Natural killer cell (primary cell): ENCODE data around the gene WDR76. TPM values are rescaled to one million over a fixed set of nuclear protein-coding genes. Genes with fewer than 3 reads are reported as not detected.

ENCODE experiments used
- ATAC-seq, 3 donors: fragments of 150-1000 bp in 2 of 3; fragments of 200-7000 bp in 1 of 3; cut with Tn5 transposase; 1 replicate in 1 of 3; 2 replicates in 2 of 3; pipeline ENCODE4 v1.10.0; 2021; ENCODE audit warnings: mild to moderate bottlenecking in 2 of 3, moderate library complexity in 2 of 3
- DNase-seq, 2 donors: peaks; one replicate each; pipeline versions ENCODE4 v3.0.0 to v3.0.0-alpha.2; 2013 to 2021; ENCODE audit warnings: mixed read lengths in 1 of 2
- H3K27ac ChIP-seq: one replicate; pipeline ENCODE4 v1.5.1; 2013; ENCODE audit warnings: mild to moderate bottlenecking, low read length
- H3K27me3 ChIP-seq: one replicate; pipeline ENCODE4 v1.6.1; 2013; ENCODE audit warnings: low read length; ENCODE audit not compliant: control insufficient read depth, insufficient read depth
- H3K36me3 ChIP-seq: one replicate; pipeline ENCODE4 v1.6.1; 2013; ENCODE audit warnings: low read length; ENCODE audit not compliant: control insufficient read depth, insufficient read depth
- H3K4me1 ChIP-seq: one replicate; pipeline ENCODE4 v1.6.1; 2013; ENCODE audit warnings: low read length; ENCODE audit not compliant: control insufficient read depth, insufficient read depth
- H3K4me3 ChIP-seq: one replicate; pipeline ENCODE4 v1.5.1; 2013; ENCODE audit warnings: low read length
- H3K9me3 ChIP-seq: one replicate; pipeline ENCODE4 v1.6.1; 2013; ENCODE audit warnings: low read length; ENCODE audit not compliant: control insufficient read depth, insufficient read depth
- H3K27ac Mint-ChIP-seq, 2 donors: one replicate each; pipeline ENCODE4 v1.8.0; 2022; ENCODE audit warnings: mild to moderate bottlenecking in 2 of 2, mixed read lengths in 2 of 2, moderate library complexity in 1 of 2
- H3K27me3 Mint-ChIP-seq, 2 donors: one replicate each; pipeline ENCODE4 v1.8.0; 2022; ENCODE audit warnings: low read depth in 2 of 2, mixed read lengths in 2 of 2
- H3K36me3 Mint-ChIP-seq: one replicate; pipeline ENCODE4 v1.8.0; 2022; ENCODE audit warnings: mixed read lengths
- H3K4me1 Mint-ChIP-seq, 2 donors: one replicate each; pipeline ENCODE4 v1.8.0; 2022; ENCODE audit warnings: mixed read lengths in 2 of 2
- H3K4me3 Mint-ChIP-seq: one replicate; pipeline ENCODE4 v1.8.0; 2022; ENCODE audit warnings: mild to moderate bottlenecking, moderate library complexity, mixed read lengths
- H3K9me3 Mint-ChIP-seq, 2 donors: one replicate each; pipeline ENCODE4 v1.8.0; 2022; ENCODE audit warnings: mixed read lengths in 2 of 2
- CTCF ChIP-seq: fragments of 200-600 bp; IDR thresholded peaks from one replicate; pipeline ENCODE4 v1.8.0; 2022; ENCODE audit warnings: antibody characterized with exemption
- WGBS: methylation state at CpG from one replicate; pipeline ENCODE4 v1.1.7; 2013; ENCODE audit warnings: missing lambda C conversion rate; ENCODE audit not compliant: insufficient coverage; 5-methylcytosine and 5-hydroxymethylcytosine counted together
- intact Hi-C: fragments of 100-400 bp; cut with micrococcal nuclease; formaldehyde crosslinking; loops from one replicate; pipeline ENCODE4 v1.14.2; 2022
- total RNA-seq, 4 donors: library from RNA; stranded (reverse); fragments of 120-200 nt in 1 of 4; gene quantifications; one replicate each; pipeline versions ENCODE4 v1.2.3 to v1.2.4, GENCODE V29; 2013 to 2022

WDR76 gene
- total RNA-seq, 3 donors from 2014 or later (not counting 1 experiment from before 2014, with no cell fraction given), result 12.4 to 12.9 (median 12.8) TPM

DNA sequence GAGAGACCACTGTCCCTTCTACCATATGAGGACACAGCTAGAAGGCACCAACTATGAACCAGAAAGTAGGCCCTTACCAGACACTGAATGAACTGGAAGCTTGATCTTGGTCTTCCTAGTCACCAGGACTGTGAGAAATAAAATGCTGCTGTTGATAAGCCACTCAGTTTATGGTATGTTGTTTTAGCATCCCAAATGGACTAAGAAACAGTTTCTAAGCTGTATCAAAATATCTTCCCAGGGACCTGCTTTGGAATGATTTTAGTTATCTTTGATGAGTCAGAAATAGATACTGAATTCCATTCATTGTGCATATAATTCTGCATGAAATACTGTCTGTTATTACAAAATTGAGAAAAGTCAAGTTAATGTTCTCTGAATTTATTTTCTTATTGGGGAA lies 18.6 kb downstream of the WDR76 start:
- intact Hi-C loops, result no loop called here
- H3K36me3 ChIP-seq, result peaks cover 23% of the 10 kb centered on the region
- H3K27me3 Mint-ChIP-seq, result no peaks in the 10 kb centered on the region
- H3K9me3 ChIP-seq, result no peaks in the 10 kb centered on the region
- no peak overlapping the region for H3K4me3 Mint-ChIP-seq
- DNase-seq, result no peak
- no peaks in the 10 kb centered on the region for H3K9me3 Mint-ChIP-seq
- H3K4me3 ChIP-seq, result no peak overlapping the region
- no peaks in the 10 kb centered on the region for H3K4me1 ChIP-seq
- H3K36me3 Mint-ChIP-seq, result no peaks in the 10 kb centered on the region
- no peaks in the 10 kb centered on the region for H3K27me3 ChIP-seq
- H3K4me1 Mint-ChIP-seq, result no peaks in the 10 kb centered on the region
- peak overlapping the region in 1 of 2 donors; percentile 51 for H3K27ac Mint-ChIP-seq
- no peak for ATAC-seq
- no peak for TF ChIP-seq CTCF
- no peak overlapping the region for H3K27ac ChIP-seq

- H3K36me3 ChIP-seq, result peaks cover 17% of the 10 kb centered on the region
- H3K36me3 Mint-ChIP-seq, result no peaks in the 10 kb centered on the region
- ATAC-seq, result no peak
- H3K9me3 ChIP-seq, result no peaks in the 10 kb centered on the region
- no peak overlapping the region for H3K27ac ChIP-seq
- H3K4me1 Mint-ChIP-seq, result no peaks in the 10 kb centered on the region
- DNase-seq, result no peak
- H3K4me1 ChIP-seq, result no peaks in the 10 kb centered on the region
- H3K4me3 Mint-ChIP-seq, result no peak overlapping the region
- no peaks in the 10 kb centered on the region for H3K27me3 ChIP-seq
- intact Hi-C loops, result no loop called here
- H3K9me3 Mint-ChIP-seq, result no peaks in the 10 kb centered on the region
- 100% methylated on average over 2 of the region's 3 CpGs for WGBS
- no peaks in the 10 kb centered on the region for H3K27me3 Mint-ChIP-seq
- no peak overlapping the region for H3K27ac Mint-ChIP-seq
- no peak for TF ChIP-seq CTCF
- no peak overlapping the region for H3K4me3 ChIP-seq
These were observed 24.4 kb downstream of the WDR76 start for GRCh38 chr15:43851251-43851650.

- peaks cover 19% of the 10 kb centered on the region for H3K36me3 ChIP-seq
- DNase-seq (no peak), ATAC-seq (no peak)
- H3K4me1 ChIP-seq, result no peaks in the 10 kb centered on the region
- Mint-ChIP-seq H3K4me1 (no peaks in the 10 kb centered on the region), H3K27me3 (no peaks in the 10 kb centered on the region), H3K9me3 (no peaks in the 10 kb centered on the region), H3K27ac (no peak overlapping the region), H3K4me3 (no peak overlapping the region), H3K36me3 (no peaks in the 10 kb centered on the region)
- H3K27me3 ChIP-seq, result no peaks in the 10 kb centered on the region
- WGBS, result 93% methylated on average over 3 of the region's 4 CpGs
- no peak overlapping the region for H3K4me3 ChIP-seq
- no peak overlapping the region for H3K27ac ChIP-seq
- intact Hi-C loops, result no loop called here
- no peaks in the 10 kb centered on the region for H3K9me3 ChIP-seq
- no peak for TF ChIP-seq CTCF
These were observed 25.8 kb downstream of the WDR76 start for GRCh38 chr15:43852607-43853006.

DNA sequence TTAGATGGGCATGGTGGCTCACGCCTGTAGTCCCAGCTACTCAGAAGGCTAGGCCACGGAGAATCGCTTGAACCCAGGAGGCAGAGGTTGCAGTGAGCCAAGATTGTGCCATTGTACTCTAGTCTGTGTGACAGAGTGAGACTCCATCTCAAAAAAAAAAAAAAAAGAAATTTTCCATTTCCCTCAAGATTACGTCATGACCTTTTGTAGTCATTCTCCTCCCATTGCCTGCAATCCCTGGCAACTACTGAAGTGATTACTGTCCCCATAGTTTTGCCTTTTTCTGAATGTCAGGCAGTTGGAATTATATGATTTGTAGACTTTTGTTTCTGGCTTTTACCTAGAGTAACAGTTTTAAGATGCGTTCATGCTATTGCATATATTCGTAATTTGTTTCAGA lies 28.0 kb downstream of the WDR76 start:
- Mint-ChIP-seq H3K4me3 (no peak overlapping the region), H3K4me1 (no peaks in the 10 kb centered on the region), H3K27me3 (no peaks in the 10 kb centered on the region), H3K36me3 (peaks cover 11% of the 10 kb centered on the region), H3K27ac (no peak overlapping the region), H3K9me3 (no peaks in the 10 kb centered on the region)
- peaks cover 25% of the 10 kb centered on the region for H3K36me3 ChIP-seq
- TF ChIP-seq CTCF, result no peak
- ATAC-seq (no peak), DNase-seq (no peak)
- intact Hi-C loops, result no loop called here
- no peaks in the 10 kb centered on the region for H3K9me3 ChIP-seq
- H3K4me3 ChIP-seq, result no peak overlapping the region
- no peak overlapping the region for H3K27ac ChIP-seq
- no peaks in the 10 kb centered on the region for H3K4me1 ChIP-seq
- WGBS, result 97% methylated on average over 3 of the region's 6 CpGs
- no peaks in the 10 kb centered on the region for H3K27me3 ChIP-seq
